CD4-positive, CD25-positive, alpha-beta regulatory T cell (primary cell): Measurements from ENCODE around the gene AUTS2. TPM values are rescaled to one million over a fixed set of nuclear protein-coding genes. Genes with fewer than 3 reads are reported as not detected.

Source experiments
- ATAC-seq, 2 donors: fragments of 150-1000 bp; cut with Tn5 transposase; one replicate each; pipeline ENCODE4 v1.10.0; 2021; ENCODE audit warnings: low read depth in 2 of 2, moderate number of reproducible peaks in 2 of 2, moderate library complexity in 1 of 2
- DNase-seq, 3 donors: peaks; one replicate each; pipeline versions ENCODE4 v3.0.0 to v3.0.0-alpha.2; 2012 to 2022; ENCODE audit warnings: mixed read lengths in 1 of 3
- H3K27ac ChIP-seq: one replicate; pipeline ENCODE4 v1.7.0; 2013; ENCODE audit warnings: mild to moderate bottlenecking, low read length; ENCODE audit not compliant: insufficient read depth, poor library complexity, severe bottlenecking
- H3K27me3 ChIP-seq: one replicate; pipeline ENCODE4 v1.7.0; 2013; ENCODE audit warnings: low read length; ENCODE audit not compliant: control insufficient read depth, insufficient read depth
- H3K36me3 ChIP-seq: one replicate; pipeline ENCODE4 v1.7.0; 2013; ENCODE audit warnings: mild to moderate bottlenecking, low read length, moderate library complexity; ENCODE audit not compliant: control insufficient read depth, insufficient read depth
- H3K4me1 ChIP-seq: 2 replicates; pipeline ENCODE4 v1.7.0; 2013; ENCODE audit warnings: mild to moderate bottlenecking, low read length; ENCODE audit not compliant: insufficient read depth, control insufficient read depth, poor library complexity, severe bottlenecking
- H3K4me3 ChIP-seq: one replicate; pipeline ENCODE4 v1.7.0; 2013; ENCODE audit warnings: low read depth, mild to moderate bottlenecking, low read length, moderate library complexity
- H3K9me3 ChIP-seq, 2 experiments: 1 replicate in 1 of 2; 2 replicates in 1 of 2; pipeline ENCODE4 v1.7.0; 2013; ENCODE audit warnings: low read length in 2 of 2, mild to moderate bottlenecking in 1 of 2, moderate library complexity in 1 of 2; ENCODE audit not compliant: control insufficient read depth in 2 of 2
- H3K27ac Mint-ChIP-seq, 3 donors: one replicate each; pipeline ENCODE4 v1.8.0; 2020 to 2022; ENCODE audit warnings: mild to moderate bottlenecking in 3 of 3, mixed read lengths in 3 of 3, moderate library complexity in 2 of 3
- H3K27me3 Mint-ChIP-seq: one replicate; pipeline ENCODE4 v1.8.0; 2022; ENCODE audit warnings: mild to moderate bottlenecking, mixed read lengths
- H3K36me3 Mint-ChIP-seq: one replicate; pipeline ENCODE4 v1.8.0; 2020; ENCODE audit warnings: mixed read lengths
- H3K4me1 Mint-ChIP-seq, 4 donors: one replicate each; pipeline ENCODE4 v1.8.0; 2020 to 2022; ENCODE audit warnings: mixed read lengths in 4 of 4, mild to moderate bottlenecking in 1 of 4
- H3K4me3 Mint-ChIP-seq, 4 donors: one replicate each; pipeline ENCODE4 v1.8.0; 2020 to 2022; ENCODE audit warnings: mild to moderate bottlenecking in 4 of 4, mixed read lengths in 4 of 4, moderate library complexity in 3 of 4
- H3K9me3 Mint-ChIP-seq, 7 donors: one replicate each; pipeline ENCODE4 v1.8.0; 2020 to 2022; ENCODE audit warnings: mixed read lengths in 7 of 7, mild to moderate bottlenecking in 3 of 7, moderate library complexity in 2 of 7
- polyA plus RNA-seq, 4 donors: library from polyadenylated mRNA; unstranded; fragments of 300-500 nt; fragmentation: Illumina TruSeq; gene quantifications; one replicate each; pipeline ENCODE4 v1.2.3, GENCODE V29; 2021
- total RNA-seq: library from RNA; stranded (reverse); gene quantifications from one replicate; pipeline ENCODE4 v1.2.3, GENCODE V29; 2022

AUTS2 gene
- total and polyA plus RNA-seq, 5 donors from 2014 or later, result 0.47 to 32.4 (median 0.74) TPM

- Histone ChIP-seq H3K4me3 (no peak overlapping the region), H3K27ac (no peak overlapping the region), H3K9me3 (no peaks in the 10 kb centered on the region), H3K36me3 (no peaks in the 10 kb centered on the region), H3K4me1 (no peaks in the 10 kb centered on the region), H3K27me3 (no peaks in the 10 kb centered on the region)
- Mint-ChIP-seq H3K4me1 (no peaks in the 10 kb centered on the region), H3K9me3 (peaks cover 0 to 2% (median 1%) of the 10 kb centered on the region in 7 donors), H3K4me3 (no peak overlapping the region), H3K27me3 (no peaks in the 10 kb centered on the region), H3K27ac (no peak overlapping the region), H3K36me3 (no peaks in the 10 kb centered on the region)
- ATAC-seq, result no peak
- no peak for DNase-seq
Measured at GRCh38 chr7:70069977-70070376, 471.7 kb downstream of the AUTS2 start.

- H3K4me1 Mint-ChIP-seq, result no peaks in the 10 kb centered on the region
- no peaks in the 10 kb centered on the region for H3K36me3 Mint-ChIP-seq
- no peak for DNase-seq
- no peaks in the 10 kb centered on the region for H3K27me3 Mint-ChIP-seq
- no peak for ATAC-seq
- Histone ChIP-seq H3K9me3 (no peaks in the 10 kb centered on the region), H3K27ac (no peak overlapping the region), H3K27me3 (no peaks in the 10 kb centered on the region), H3K4me1 (no peaks in the 10 kb centered on the region), H3K4me3 (no peak overlapping the region), H3K36me3 (no peaks in the 10 kb centered on the region)
- H3K9me3 Mint-ChIP-seq, result peaks cover 0 to 2% (median 1%) of the 10 kb centered on the region in 7 donors
- H3K4me3 Mint-ChIP-seq, result no peak overlapping the region
- H3K27ac Mint-ChIP-seq, result no peak overlapping the region
Measured at GRCh38 chr7:70071766-70072165, 473.5 kb downstream of the AUTS2 start.

GRCh38 chr7:70072220-70072619, 473.9 kb downstream of the AUTS2 start:
- H3K4me3 Mint-ChIP-seq, result no peak overlapping the region
- H3K36me3 ChIP-seq, result no peaks in the 10 kb centered on the region
- ATAC-seq (no peak), DNase-seq (no peak)
- H3K27ac ChIP-seq, result no peak overlapping the region
- no peaks in the 10 kb centered on the region for H3K36me3 Mint-ChIP-seq
- no peaks in the 10 kb centered on the region for H3K4me1 Mint-ChIP-seq
- peaks cover 0 to 5% (median 1%) of the 10 kb centered on the region in 7 donors for H3K9me3 Mint-ChIP-seq
- H3K9me3 ChIP-seq, result no peaks in the 10 kb centered on the region
- no peak overlapping the region for H3K27ac Mint-ChIP-seq
- no peaks in the 10 kb centered on the region for H3K4me1 ChIP-seq
- no peak overlapping the region for H3K4me3 ChIP-seq
- no peaks in the 10 kb centered on the region for H3K27me3 Mint-ChIP-seq
- no peaks in the 10 kb centered on the region for H3K27me3 ChIP-seq

GRCh38 chr7:70076325-70076724, 478.1 kb downstream of the AUTS2 start:
- Mint-ChIP-seq H3K27me3 (no peaks in the 10 kb centered on the region), H3K27ac (no peak overlapping the region), H3K9me3 (peaks cover 0 to 5% (median under 1%) of the 10 kb centered on the region in 7 donors), H3K4me1 (no peaks in the 10 kb centered on the region), H3K36me3 (no peaks in the 10 kb centered on the region), H3K4me3 (no peak overlapping the region)
- Histone ChIP-seq H3K4me3 (no peak overlapping the region), H3K9me3 (no peaks in the 10 kb centered on the region), H3K27me3 (no peaks in the 10 kb centered on the region), H3K27ac (no peak overlapping the region), H3K36me3 (no peaks in the 10 kb centered on the region), H3K4me1 (no peaks in the 10 kb centered on the region)
- ATAC-seq, result no peak
- no peak for DNase-seq

- Mint-ChIP-seq H3K4me3 (no peak overlapping the region), H3K4me1 (no peaks in the 10 kb centered on the region), H3K36me3 (no peaks in the 10 kb centered on the region), H3K9me3 (peaks cover 0 to 10% (median 1%) of the 10 kb centered on the region in 7 donors), H3K27ac (no peak overlapping the region), H3K27me3 (no peaks in the 10 kb centered on the region)
- Histone ChIP-seq H3K27me3 (no peaks in the 10 kb centered on the region), H3K4me1 (no peaks in the 10 kb centered on the region), H3K36me3 (no peaks in the 10 kb centered on the region), H3K9me3 (no peaks in the 10 kb centered on the region), H3K4me3 (no peak overlapping the region), H3K27ac (no peak overlapping the region)
- ATAC-seq (no peak), DNase-seq (no peak)
Measured at GRCh38 chr7:70082099-70082611, 483.9 kb downstream of the AUTS2 start.

- Mint-ChIP-seq H3K4me3 (no peak overlapping the region), H3K9me3 (peaks cover 0 to 7% (median 1%) of the 10 kb centered on the region in 7 donors), H3K27me3 (peaks cover 4% of the 10 kb centered on the region), H3K36me3 (no peaks in the 10 kb centered on the region), H3K27ac (no peak overlapping the region), H3K4me1 (no peaks in the 10 kb centered on the region)
- no peak for DNase-seq
- Histone ChIP-seq H3K27me3 (no peaks in the 10 kb centered on the region), H3K9me3 (no peaks in the 10 kb centered on the region), H3K36me3 (no peaks in the 10 kb centered on the region), H3K4me3 (no peak overlapping the region), H3K4me1 (no peaks in the 10 kb centered on the region), H3K27ac (no peak overlapping the region)
- no peak for ATAC-seq
Measured at GRCh38 chr7:70091362-70091761, 493.1 kb downstream of the AUTS2 start.

- no peak overlapping the region for H3K4me3 Mint-ChIP-seq
- no peaks in the 10 kb centered on the region for H3K36me3 Mint-ChIP-seq
- Histone ChIP-seq H3K4me1 (no peaks in the 10 kb centered on the region), H3K36me3 (no peaks in the 10 kb centered on the region), H3K4me3 (no peak overlapping the region), H3K27me3 (no peaks in the 10 kb centered on the region), H3K27ac (no peak overlapping the region), H3K9me3 (no peaks in the 10 kb centered on the region)
- no peaks in the 10 kb centered on the region for H3K4me1 Mint-ChIP-seq
- DNase-seq, result no peak
- H3K27me3 Mint-ChIP-seq, result peaks cover 4% of the 10 kb centered on the region
- no peak overlapping the region for H3K27ac Mint-ChIP-seq
- H3K9me3 Mint-ChIP-seq, result peaks cover 0 to 7% (median 1%) of the 10 kb centered on the region in 7 donors
- ATAC-seq, result no peak
Measured at GRCh38 chr7:70092314-70093204, 494.3 kb downstream of the AUTS2 start.
